ENCODE measurements around the gene RNF217.

DNA sequence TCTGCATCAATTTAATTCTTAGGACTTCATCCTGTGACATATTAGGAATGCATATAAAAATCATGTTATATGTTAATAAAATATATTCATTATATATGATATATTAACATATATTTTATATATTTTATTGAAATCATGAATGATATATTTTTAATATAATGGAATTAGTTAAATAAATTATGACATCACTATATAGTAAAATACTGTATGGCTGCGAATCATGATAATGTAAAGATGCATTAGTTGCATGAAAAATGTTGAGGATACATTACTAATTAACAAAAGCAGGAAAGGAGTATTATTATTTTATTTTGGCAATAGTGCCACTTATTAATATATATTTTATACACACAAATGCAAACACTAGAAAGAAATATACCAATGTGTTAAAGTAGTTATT, 8.4 kb upstream of the RNF217 start:
- TF ChIP-seq, protein P1, sequence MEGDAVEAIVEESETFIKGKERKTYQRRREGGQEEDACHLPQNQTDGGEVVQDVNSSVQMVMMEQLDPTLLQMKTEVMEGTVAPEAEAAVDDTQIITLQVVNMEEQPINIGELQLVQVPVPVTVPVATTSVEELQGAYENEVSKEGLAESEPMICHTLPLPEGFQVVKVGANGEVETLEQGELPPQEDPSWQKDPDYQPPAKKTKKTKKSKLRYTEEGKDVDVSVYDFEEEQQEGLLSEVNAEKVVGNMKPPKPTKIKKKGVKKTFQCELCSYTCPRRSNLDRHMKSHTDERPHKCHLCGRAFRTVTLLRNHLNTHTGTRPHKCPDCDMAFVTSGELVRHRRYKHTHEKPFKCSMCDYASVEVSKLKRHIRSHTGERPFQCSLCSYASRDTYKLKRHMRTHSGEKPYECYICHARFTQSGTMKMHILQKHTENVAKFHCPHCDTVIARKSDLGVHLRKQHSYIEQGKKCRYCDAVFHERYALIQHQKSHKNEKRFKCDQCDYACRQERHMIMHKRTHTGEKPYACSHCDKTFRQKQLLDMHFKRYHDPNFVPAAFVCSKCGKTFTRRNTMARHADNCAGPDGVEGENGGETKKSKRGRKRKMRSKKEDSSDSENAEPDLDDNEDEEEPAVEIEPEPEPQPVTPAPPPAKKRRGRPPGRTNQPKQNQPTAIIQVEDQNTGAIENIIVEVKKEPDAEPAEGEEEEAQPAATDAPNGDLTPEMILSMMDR (IDR thresholded peaks at IDR 0.05): no peak
- TF ChIP-seq, protein P2, sequence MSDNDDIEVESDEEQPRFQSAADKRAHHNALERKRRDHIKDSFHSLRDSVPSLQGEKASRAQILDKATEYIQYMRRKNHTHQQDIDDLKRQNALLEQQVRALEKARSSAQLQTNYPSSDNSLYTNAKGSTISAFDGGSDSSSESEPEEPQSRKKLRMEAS (CRISPR knock-in tag; IDR thresholded peaks at IDR 0.05): no peak
- TF ChIP-seq E2F4 (CRISPR knock-in tag; IDR thresholded peaks at IDR 0.05; ENCODE audit: borderline replicate concordance, low read depth) (no peak), FOXP1 (CRISPR knock-in tag; IDR thresholded peaks at IDR 0.05; ENCODE audit: borderline replicate concordance) (no peak), ZNF138 (CRISPR knock-in tag; conservative IDR thresholded peaks at IDR 0.05) (no peak), OVOL2 (CRISPR knock-in tag; IDR thresholded peaks at IDR 0.05; ENCODE audit: borderline replicate concordance) (no peak), KAT7 (CRISPR knock-in tag; IDR thresholded peaks at IDR 0.05; ENCODE audit: borderline replicate concordance) (no peak), CBFB (CRISPR knock-in tag; IDR thresholded peaks at IDR 0.05; ENCODE audit: low read depth) (no peak), SMAD4 (CRISPR knock-in tag; IDR thresholded peaks at IDR 0.05) (no peak)
- TF ChIP-seq, protein P3, sequence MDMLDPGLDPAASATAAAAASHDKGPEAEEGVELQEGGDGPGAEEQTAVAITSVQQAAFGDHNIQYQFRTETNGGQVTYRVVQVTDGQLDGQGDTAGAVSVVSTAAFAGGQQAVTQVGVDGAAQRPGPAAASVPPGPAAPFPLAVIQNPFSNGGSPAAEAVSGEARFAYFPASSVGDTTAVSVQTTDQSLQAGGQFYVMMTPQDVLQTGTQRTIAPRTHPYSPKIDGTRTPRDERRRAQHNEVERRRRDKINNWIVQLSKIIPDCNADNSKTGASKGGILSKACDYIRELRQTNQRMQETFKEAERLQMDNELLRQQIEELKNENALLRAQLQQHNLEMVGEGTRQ (CRISPR knock-in tag; IDR thresholded peaks at IDR 0.05): no peak

Data from WTC11 (cell line).